ENCODE results near the gene SH2D3C. TPM values are rescaled to one million over a fixed set of nuclear protein-coding genes. Genes with fewer than 3 reads are reported as not detected.

SH2D3C gene
- total RNA-seq, 1 donor from 2014 or later = 5.8 TPM

DNA sequence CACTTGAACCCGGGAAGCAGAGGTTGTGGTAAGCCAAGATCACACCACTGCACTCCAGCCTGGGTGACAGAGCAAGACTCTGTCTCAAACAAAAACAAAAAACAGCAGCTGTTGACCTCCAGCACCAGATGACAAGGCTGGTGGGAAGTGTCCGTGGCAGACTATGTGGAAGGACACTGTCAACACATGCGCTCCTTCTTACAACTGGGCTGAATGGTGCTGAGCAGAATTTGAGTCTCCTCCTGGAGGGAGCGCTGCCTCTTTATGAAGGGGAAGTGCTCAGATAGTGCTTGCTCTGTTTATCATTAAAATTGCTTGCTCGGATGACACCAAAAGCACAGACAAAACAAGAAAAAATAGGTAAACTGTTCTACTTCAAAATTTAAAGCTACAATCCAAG, 80.9 kb downstream of the SH2D3C start:
- H3K36me3 Mint-ChIP-seq (ENCODE audit: low read depth, unreplicated experiment) = peaks cover 10% of the 10 kb centered on the region
- TF ChIP-seq EZH2 (IDR thresholded peaks at IDR 0.05; ENCODE audit: insufficient read depth, low read length) = no peak
- TF ChIP-seq, protein P1, sequence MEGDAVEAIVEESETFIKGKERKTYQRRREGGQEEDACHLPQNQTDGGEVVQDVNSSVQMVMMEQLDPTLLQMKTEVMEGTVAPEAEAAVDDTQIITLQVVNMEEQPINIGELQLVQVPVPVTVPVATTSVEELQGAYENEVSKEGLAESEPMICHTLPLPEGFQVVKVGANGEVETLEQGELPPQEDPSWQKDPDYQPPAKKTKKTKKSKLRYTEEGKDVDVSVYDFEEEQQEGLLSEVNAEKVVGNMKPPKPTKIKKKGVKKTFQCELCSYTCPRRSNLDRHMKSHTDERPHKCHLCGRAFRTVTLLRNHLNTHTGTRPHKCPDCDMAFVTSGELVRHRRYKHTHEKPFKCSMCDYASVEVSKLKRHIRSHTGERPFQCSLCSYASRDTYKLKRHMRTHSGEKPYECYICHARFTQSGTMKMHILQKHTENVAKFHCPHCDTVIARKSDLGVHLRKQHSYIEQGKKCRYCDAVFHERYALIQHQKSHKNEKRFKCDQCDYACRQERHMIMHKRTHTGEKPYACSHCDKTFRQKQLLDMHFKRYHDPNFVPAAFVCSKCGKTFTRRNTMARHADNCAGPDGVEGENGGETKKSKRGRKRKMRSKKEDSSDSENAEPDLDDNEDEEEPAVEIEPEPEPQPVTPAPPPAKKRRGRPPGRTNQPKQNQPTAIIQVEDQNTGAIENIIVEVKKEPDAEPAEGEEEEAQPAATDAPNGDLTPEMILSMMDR (IDR thresholded peaks at IDR 0.05; ENCODE audit: insufficient read depth, low read depth, low read length) = no peak
- Histone ChIP-seq H4K20me1 (ENCODE audit: insufficient read depth, low read length) (no peaks in the 10 kb centered on the region), H3K27me3 (ENCODE audit: insufficient read depth, low read length) (no peaks in the 10 kb centered on the region), H3K4me1 (ENCODE audit: insufficient read depth, low read length) (peaks cover 9% of the 10 kb centered on the region), H2AFZ (ENCODE audit: low read depth, low read length) (no peak overlapping the region), H3K79me2 (ENCODE audit: insufficient read depth, low read length) (no peaks in the 10 kb centered on the region), H3K36me3 (ENCODE audit: insufficient read depth, low read length) (no peaks in the 10 kb centered on the region), H3K27ac (ENCODE audit: low read depth, low read length) (no peak overlapping the region), H3K4me3 (ENCODE audit: insufficient read depth, low read depth, low read length) (no peak overlapping the region), H3K9ac (ENCODE audit: low read length) (no peak overlapping the region), H3K9me3 (ENCODE audit: insufficient read depth, low read depth, low read length) (no peaks in the 10 kb centered on the region), H3K4me2 (ENCODE audit: low read length) (no peak overlapping the region)
- no peak overlapping the region for H3K4me3 Mint-ChIP-seq (ENCODE audit: unreplicated experiment)
- H3K4me1 Mint-ChIP-seq (ENCODE audit: low read depth, unreplicated experiment) = no peaks in the 10 kb centered on the region
- peaks cover 2% of the 10 kb centered on the region for H3K27me3 Mint-ChIP-seq (ENCODE audit: low read depth, unreplicated experiment)
- FAIRE-seq = no peak
- H3K27ac Mint-ChIP-seq (ENCODE audit: unreplicated experiment) = no peak overlapping the region
- peaks cover 2% of the 10 kb centered on the region for H3K9me3 Mint-ChIP-seq (ENCODE audit: unreplicated experiment)
- no peak for DNase-seq (ENCODE audit: low read depth)

DNA sequence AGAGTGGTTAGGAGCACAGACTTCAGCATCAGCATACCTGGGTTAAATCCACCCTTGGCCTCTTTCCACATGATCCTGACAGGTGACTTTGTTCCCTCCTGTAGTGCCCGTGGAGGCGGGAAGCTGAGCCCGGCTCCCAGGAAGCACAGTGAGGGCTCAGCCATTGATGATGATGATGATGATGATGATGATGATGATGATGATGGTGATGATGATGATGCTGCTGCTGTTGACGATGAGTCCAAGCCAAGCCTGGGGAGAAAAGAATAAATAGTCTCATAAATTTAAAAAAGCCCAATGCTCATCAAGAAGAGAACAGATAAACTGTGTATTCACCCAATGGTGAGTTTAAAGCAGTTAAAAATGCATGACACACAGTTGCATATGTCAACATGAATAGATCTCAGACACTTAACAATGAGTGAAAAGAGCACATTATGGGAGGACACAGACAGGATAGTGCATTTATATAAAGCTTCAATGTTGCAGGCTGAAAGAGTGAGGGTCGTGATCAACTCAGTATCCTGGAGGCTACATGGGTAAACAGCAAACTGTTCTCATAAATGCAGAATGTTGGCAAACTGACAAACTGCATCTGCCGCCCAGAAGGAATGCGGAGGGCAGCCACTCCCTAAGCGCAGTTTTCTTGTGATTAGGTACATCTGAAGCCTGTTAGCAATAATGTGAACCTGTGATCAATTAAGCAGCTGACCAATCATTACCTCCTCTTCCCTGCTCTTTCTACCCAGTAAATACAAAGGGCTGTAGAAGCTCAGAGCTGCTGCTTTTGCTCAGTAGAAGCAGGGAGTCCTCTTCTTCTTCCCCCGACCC, 83.4 kb downstream of the SH2D3C start:
- H3K27ac Mint-ChIP-seq (ENCODE audit: unreplicated experiment) = no peak overlapping the region
- peaks cover 26% of the 10 kb centered on the region for H3K36me3 Mint-ChIP-seq (ENCODE audit: low read depth, unreplicated experiment)
- FAIRE-seq (no peak), DNase-seq (ENCODE audit: low read depth) (no peak)
- Histone ChIP-seq H3K9ac (ENCODE audit: low read length) (no peak overlapping the region), H4K20me1 (ENCODE audit: insufficient read depth, low read length) (no peaks in the 10 kb centered on the region), H3K79me2 (ENCODE audit: insufficient read depth, low read length) (no peaks in the 10 kb centered on the region), H2AFZ (ENCODE audit: low read depth, low read length) (no peak overlapping the region), H3K4me2 (ENCODE audit: low read length) (no peak overlapping the region), H3K9me3 (ENCODE audit: insufficient read depth, low read depth, low read length) (no peaks in the 10 kb centered on the region), H3K27ac (ENCODE audit: low read depth, low read length) (no peak overlapping the region), H3K36me3 (ENCODE audit: insufficient read depth, low read length) (no peaks in the 10 kb centered on the region), H3K27me3 (ENCODE audit: insufficient read depth, low read length) (no peaks in the 10 kb centered on the region), H3K4me1 (ENCODE audit: insufficient read depth, low read length) (peaks cover 9% of the 10 kb centered on the region), H3K4me3 (ENCODE audit: insufficient read depth, low read depth, low read length) (no peak overlapping the region)
- no peak for TF ChIP-seq EZH2 (IDR thresholded peaks at IDR 0.05; ENCODE audit: insufficient read depth, low read length)
- TF ChIP-seq, protein P1 (IDR thresholded peaks at IDR 0.05; ENCODE audit: insufficient read depth, low read depth, low read length) = no peak
- H3K27me3 Mint-ChIP-seq (ENCODE audit: low read depth, unreplicated experiment) = no peaks in the 10 kb centered on the region
- peaks cover 2% of the 10 kb centered on the region for H3K9me3 Mint-ChIP-seq (ENCODE audit: unreplicated experiment)
- H3K4me1 Mint-ChIP-seq (ENCODE audit: low read depth, unreplicated experiment) = no peaks in the 10 kb centered on the region
- H3K4me3 Mint-ChIP-seq (ENCODE audit: unreplicated experiment) = no peak overlapping the region

DNA sequence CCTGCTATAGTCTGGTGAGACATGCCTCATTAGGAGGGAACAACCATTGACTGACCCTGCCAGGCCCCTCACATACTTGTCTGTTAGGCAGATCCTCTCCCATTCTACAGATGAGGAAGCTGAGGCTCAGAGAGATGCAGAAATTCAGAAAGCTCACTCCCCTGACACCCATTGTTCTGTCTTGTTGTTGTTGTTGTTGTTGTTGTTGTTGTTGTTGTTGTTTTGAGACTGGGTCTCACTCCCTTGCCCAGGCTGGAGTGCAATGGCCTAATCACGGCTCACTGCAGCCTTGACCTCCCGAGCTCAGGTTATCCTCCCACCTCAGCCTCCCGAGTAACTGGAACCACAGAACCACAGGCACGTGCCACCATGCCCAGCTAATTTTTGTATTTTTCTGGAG, 84.8 kb downstream of the SH2D3C start:
- H3K9me3 Mint-ChIP-seq (ENCODE audit: unreplicated experiment) = peaks cover 3% of the 10 kb centered on the region
- no peaks in the 10 kb centered on the region for H3K27me3 Mint-ChIP-seq (ENCODE audit: low read depth, unreplicated experiment)
- no peaks in the 10 kb centered on the region for H3K27me3 ChIP-seq (ENCODE audit: insufficient read depth, low read length)
- no peak overlapping the region for H2AFZ ChIP-seq (ENCODE audit: low read depth, low read length)
- H3K4me3 ChIP-seq (ENCODE audit: insufficient read depth, low read depth, low read length) = no peak overlapping the region
- no peaks in the 10 kb centered on the region for H3K9me3 ChIP-seq (ENCODE audit: insufficient read depth, low read depth, low read length)
- FAIRE-seq = no peak
- no peak overlapping the region for H3K27ac Mint-ChIP-seq (ENCODE audit: unreplicated experiment)
- no peaks in the 10 kb centered on the region for H3K4me1 ChIP-seq (ENCODE audit: insufficient read depth, low read length)
- H3K79me2 ChIP-seq (ENCODE audit: insufficient read depth, low read length) = no peaks in the 10 kb centered on the region
- TF ChIP-seq, protein P1 (IDR thresholded peaks at IDR 0.05; ENCODE audit: insufficient read depth, low read depth, low read length) = no peak
- no peak for TF ChIP-seq EZH2 (IDR thresholded peaks at IDR 0.05; ENCODE audit: insufficient read depth, low read length)
- no peaks in the 10 kb centered on the region for H3K36me3 ChIP-seq (ENCODE audit: insufficient read depth, low read length)
- no peak for DNase-seq (ENCODE audit: low read depth)
- H3K4me3 Mint-ChIP-seq (ENCODE audit: unreplicated experiment) = no peak overlapping the region
- H3K27ac ChIP-seq (ENCODE audit: low read depth, low read length) = no peak overlapping the region
- peaks cover 1% of the 10 kb centered on the region for H3K4me1 Mint-ChIP-seq (ENCODE audit: low read depth, unreplicated experiment)
- H3K4me2 ChIP-seq (ENCODE audit: low read length) = no peak overlapping the region
- H4K20me1 ChIP-seq (ENCODE audit: insufficient read depth, low read length) = no peaks in the 10 kb centered on the region
- peaks cover 34% of the 10 kb centered on the region for H3K36me3 Mint-ChIP-seq (ENCODE audit: low read depth, unreplicated experiment)
- no peak overlapping the region for H3K9ac ChIP-seq (ENCODE audit: low read length)

Data from astrocyte (in vitro differentiated cells and primary cell).